Activated T-cell treated with anti-CD3 and anti-CD28 coated beads for 24 hours (primary cell): Measurements from ENCODE around the gene EXOC3.

ENCODE experiments used
- DNase-seq: peaks from one replicate; pipeline ENCODE4 v3.0.0-alpha.2; 2020; ENCODE audit warnings: low read depth

Gene EXOC3

DNA sequence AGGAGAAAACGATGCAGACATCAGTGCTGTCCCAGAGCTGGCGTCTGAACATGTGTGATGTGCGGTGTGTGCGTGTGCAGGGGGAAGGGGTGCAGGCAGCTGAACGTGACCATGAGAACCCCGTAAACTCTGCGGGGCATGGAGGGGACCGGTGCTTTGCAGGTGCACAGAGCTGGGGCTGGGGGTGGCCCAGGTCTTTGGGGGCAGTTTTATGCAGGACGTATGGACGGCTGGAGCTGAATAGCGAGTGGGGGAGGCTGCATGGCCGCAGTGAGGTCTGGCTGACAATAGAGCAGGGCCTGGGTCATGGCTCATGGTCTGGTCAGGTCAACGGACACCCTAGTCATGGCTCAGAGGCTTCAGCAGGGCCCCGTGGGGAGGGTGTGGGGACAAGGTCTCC is 3.3 kb upstream of the EXOC3 start:
- DNase-seq = no peak

DNA sequence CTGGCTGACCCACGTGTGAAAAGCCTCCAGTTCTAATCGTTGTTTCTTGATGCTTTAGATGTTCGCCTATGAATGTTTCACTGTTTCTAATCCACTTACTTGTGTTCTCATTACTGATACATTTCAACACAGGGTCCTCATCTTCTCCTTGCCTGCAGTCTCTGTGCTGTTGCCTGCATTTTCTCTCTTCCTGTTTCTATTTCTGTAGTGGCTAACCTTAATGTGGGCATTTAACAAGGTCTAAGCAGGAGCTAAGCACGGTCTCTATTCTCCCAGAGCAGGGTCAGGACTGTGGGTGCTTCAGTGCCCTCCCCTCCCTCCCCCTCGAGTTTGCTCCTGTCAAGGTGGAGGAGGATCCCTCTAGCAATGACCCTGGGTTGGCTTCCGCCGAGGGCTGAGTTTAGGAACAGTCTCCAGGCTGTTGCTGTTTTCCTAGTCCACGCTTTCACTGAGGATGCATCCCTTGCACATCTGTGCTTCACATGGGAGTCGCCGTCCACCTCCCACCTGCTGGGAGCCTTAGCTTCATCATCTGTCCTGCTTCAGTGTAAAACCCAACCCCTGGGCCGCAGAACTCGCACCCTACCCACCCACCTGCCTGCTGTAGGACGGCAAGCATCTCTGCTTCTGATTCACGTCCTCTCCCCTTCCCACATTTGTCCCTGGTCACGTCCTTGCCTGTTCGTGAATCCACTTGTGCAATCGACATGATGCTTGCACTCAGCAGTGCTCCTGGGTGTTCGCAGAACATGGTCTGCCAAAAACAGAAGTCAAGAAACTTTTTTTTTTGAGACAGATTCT is 2.4 kb upstream of the EXOC3 start:
- no peak for DNase-seq

DNA sequence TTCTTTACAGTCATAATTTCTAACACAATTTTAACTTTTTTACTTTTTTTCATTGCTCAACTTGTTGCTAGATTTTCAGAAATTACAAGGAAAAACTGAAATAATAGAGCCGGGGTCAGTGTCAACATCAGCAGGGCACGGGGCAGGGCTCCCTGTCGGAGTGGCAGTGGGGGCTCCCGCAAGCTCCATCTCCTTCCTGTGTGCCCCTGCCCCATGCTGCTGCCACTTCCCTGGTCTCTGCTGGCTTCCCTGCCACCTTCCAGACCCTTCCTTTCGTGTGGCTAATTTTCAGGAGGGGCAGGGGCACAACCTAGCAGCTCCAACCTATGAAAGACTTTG is 1.0 kb upstream of the EXOC3 start:
- no peak for DNase-seq

DNA sequence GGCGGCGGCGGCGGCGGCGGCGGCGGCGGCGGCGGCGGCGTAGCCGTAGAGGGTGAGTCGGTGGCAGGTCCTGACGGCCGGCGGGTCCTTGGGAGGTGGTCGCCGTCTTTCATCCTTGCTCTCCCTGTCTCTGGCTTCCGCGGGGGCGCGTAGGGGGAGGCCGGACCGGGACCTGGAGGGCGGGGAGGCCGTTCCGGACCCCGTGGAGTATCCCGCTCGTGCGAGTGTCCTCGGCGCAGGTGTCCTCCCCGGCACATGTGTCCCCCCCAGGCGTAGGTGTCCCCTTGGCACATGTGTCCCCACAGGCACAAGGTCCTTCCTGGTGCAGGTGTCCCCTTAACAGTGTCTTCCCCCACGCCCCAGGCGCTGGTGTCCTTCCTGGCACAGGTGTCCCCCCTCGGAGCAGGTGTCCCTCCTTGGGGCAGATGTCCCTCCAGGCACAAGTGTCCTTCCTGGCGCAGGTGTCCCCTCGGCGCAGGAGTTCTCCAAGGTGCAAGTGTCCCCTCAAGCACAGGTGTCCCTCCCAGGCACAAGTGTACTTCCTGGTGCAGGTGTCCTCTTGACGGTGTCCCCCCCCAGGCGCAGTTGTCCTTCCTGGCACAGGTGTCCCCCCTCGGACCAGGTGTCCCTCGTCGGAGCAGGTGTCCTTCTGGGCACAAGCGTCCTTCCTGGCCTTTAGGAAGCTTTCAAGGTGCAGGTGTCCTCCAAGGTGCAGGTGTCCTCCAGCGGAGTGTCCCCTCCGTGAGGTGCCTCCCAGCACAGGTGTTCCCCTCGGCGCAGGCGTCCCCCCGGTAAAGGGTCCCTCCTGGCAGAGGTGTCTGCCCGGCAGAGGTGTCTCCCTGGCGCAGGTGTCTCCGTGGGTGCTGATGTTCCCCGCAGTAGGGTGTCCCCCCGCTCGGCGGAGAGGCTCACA is 519 bp downstream of the EXOC3 start:
- DNase-seq = no peak

DNA sequence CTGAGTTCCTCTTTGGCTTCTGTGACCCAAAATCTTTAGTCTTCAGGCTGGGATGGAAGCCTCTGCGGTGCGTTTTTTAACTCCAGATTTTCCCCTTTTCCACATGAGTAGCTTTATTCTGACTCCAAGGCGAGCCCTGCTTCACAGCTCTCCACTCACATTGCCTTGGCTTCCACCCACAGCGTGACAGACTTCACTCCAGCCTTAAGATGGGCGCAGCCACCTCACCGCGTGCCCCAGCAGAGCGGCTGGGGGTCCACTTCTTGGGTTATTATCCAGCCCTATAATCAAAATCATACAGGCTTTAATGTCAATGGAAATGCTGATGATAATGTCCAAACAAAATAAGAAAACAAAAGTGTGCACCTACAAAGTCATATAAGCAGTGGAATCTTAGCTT is 1.2 kb downstream of the EXOC3 start:
- DNase-seq = no peak

DNA sequence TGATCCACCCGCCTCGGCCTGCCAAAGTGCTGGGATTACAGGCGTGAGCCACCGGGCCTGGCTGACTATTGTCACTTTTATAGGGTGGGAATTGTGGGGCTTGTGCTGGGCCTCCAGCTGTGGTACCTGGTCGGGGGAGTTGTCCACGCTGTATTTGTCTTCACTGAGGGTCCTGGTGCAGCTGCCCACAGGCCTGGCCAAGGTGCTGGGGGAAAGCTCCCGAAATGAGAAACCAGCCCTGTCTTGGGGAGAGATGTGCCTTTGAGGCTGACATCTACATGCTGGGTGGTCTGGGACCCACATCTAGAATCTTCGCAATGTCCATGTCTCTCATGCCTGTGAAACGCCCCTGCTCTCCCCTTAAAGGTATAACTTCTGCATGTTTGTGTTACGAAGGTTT is 2.6 kb downstream of the EXOC3 start:
- no peak for DNase-seq

DNA sequence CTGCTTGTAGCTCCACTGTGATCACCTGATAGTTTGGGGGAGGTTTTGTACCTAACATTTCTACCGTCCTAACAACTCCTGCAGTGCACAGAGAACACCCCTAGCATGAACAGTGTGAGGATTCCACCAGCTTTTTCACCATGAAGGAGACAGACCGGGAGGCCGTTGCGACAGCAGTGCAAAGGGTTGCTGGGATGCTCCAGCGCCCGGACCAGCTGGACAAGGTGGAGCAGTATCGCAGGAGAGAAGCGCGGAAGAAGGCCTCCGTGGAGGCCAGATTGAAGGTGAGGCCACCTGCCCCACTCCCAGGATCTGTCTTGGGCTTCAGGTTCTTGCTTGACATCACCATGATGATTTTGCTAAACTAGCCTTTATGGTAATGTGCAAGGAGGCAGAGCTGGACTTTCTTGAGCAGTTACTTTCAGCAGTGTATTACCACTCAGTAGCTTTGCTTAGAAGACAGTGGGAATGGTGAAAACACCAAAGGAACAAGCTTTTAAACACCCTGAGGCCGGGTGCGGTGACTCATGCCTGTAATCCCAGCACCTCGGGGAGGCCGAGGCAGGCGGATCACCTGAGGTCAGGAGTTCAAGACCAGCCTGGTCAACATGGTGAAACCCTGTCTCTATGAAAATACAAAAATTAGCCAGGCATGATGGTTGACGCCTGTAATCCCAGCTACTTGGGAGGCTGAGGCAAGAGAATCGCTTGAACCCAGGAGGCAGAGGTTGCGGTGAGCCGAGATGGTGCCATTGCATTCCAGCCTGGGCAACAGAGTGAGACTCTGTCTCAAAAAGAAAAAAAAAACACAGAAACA is 3.3 kb downstream of the EXOC3 start:
- DNase-seq = no peak

DNA sequence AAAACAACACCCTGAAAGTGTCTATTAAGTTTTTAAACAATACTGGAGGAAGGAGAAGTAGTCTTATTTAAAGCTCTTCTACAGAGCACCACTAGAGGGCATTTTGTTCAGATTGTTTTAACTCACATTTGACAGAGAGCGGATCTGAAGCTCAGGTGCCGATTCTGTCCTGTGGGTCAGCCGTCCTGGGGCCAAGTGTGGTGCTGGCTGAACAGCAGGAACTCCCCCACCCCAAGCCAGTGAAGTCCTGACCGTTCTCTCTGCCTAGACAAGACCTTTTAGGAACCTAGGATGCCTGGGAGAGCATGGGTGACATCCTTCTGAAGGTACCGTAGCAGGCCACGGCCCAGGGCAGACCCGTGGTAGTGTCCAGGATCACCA is 3.9 kb downstream of the EXOC3 start:
- no peak for DNase-seq

DNA sequence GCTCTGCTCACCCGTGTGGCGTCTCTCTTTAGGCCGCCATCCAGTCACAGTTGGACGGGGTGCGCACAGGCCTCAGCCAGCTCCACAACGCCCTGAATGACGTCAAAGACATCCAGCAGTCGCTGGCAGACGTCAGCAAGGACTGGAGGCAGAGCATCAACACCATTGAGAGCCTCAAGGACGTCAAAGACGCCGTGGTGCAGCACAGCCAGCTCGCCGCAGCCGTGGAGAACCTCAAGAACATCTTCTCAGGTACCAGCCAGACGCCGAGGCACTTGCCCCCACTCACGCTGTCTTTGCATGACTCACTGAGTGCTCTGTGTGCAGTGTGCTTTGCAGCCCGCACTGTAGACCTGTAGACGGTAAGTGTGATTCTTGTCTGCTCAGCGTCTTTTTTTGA is 4.5 kb downstream of the EXOC3 start:
- no peak for DNase-seq

DNA sequence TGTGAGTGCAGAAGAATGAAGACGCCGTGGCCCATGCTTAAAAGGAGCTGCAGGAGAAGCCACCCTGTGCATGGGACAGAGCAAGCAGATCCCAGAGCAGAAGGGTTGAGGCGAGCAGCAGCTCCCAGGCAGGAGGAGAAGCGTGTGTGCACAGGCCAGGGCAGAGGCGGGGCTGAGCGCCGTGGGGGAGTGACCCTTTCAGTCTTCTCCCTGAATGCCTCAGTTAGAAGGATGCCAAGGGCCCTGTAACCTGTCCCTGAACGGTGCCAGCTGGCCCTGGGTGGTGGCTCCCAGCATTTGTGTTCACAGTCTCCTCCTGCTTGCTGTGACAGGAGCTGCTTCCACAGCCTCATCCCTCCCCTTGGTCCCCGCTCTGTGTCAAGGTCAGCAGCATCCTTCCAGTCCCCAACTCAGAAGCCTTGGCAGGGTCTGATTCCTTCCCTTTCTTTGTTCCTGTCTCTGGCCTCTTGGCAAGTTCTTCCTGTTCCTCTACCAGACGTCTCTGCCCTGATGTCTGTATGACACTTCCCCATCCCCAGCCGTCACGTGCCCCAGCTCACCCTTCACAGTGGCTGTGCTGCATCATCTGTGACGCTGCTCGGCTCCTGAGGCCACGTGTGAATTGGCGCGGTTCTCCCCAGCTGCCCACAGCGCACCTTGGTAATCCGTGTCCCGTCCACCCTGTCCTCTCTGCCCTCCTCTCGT is 5.2 kb downstream of the EXOC3 start:
- DNase-seq = no peak

DNA sequence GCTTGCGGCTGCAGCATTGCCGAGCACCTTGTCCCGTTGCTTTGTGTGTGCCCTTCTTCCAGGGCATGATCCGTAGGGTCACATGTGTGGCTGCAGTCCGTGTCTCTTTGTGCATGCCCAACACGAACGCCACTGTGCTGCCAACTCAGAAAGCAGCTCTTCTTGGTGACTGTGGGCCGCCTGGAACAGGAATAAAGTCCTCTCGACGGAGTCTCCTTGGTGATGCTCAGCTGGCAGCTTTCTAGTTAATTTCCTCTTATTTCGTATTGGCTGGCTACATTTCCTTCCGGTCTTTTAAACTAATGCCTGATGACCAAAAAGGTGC is 5.8 kb downstream of the EXOC3 start:
- no peak for DNase-seq

DNA sequence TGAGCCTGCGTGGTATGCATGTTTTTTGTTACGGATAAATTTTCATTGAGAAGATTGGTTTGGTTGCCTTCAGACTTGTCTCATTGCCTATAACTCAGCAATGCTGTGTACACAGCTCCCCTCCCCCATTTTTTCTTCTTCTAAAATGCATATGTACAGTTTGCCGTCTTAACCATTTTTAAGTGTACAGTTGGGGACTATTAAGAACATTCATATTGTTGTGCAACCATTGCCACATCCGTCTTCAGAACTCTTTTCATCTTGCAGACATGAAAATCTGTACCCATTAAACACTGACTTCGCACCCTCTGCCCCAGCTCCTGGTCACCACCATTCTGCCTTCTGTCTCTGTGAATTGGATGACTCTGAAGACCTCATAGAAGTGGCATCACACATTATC is 6.2 kb downstream of the EXOC3 start:
- no peak for DNase-seq

DNA sequence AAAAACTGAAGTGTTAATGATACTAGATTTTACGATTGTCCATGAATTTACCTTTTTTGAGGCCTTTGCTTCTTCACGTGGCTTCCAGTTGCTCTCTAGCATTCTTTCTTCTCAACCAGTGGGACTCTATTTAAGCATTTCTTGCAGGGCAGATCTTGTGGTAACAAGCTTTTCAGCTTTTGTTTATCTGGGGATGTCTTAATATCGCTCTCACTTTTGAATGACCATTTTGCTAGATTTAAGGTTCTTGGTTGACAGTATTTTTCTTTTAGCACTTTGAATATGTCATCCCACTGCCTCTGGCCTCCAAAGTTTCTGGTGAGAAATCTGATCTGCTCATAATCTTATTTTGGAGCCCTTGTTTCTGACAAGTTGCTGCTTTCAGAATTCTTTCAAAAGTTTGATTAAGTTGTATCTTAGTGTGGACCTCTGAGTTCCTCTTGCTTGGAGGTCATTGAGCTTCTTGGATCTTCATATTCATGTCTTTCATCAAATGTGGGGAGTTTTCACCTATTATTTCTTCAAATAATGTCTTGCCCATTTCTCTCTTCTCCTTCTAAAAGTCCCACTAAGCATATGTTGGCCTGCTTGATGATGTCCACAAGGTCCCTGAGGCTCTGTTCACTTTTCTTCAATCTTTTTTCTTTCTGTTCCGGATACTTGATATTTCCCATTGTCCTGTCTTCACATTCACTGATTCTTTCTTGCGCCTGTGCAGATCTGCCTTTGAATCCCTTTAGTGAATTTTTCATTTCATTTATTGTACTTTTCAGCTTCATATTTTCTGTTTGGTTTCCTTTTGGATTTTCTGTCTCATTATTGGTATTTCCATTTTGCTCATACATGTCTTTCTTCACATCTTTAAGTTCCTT is 8.8 kb downstream of the EXOC3 start:
- DNase-seq = no peak

DNA sequence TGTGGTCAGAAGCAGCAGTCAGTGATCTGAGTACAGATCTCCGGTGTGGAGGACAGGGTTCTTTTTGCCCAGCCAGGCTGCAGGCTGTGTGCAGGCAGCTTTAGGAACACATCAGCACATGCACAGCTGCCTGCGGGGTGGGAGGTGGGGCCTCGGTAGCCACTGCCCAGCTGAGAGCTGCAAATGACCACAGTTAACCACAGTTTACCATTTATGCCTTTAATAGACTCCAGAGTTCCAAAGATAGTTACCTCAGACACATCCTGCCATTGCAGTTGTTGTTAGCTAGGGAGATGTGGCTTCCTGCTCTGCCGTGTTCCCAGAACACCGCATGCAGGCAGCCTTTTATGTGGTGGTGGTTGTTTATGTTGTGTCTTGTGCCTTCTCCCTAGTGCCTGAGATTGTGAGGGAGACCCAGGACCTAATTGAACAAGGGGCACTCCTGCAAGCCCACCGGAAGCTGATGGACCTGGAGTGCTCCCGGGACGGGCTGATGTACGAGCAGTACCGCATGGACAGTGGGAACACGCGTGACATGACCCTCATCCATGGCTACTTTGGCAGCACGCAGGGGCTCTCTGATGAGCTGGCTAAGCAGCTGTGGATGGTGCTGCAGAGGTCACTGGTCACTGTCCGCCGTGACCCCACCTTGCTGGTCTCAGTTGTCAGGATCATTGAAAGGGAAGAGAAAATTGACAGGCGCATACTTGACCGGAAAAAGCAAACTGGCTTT is 10.2 kb downstream of the EXOC3 start:
- no peak for DNase-seq

DNA sequence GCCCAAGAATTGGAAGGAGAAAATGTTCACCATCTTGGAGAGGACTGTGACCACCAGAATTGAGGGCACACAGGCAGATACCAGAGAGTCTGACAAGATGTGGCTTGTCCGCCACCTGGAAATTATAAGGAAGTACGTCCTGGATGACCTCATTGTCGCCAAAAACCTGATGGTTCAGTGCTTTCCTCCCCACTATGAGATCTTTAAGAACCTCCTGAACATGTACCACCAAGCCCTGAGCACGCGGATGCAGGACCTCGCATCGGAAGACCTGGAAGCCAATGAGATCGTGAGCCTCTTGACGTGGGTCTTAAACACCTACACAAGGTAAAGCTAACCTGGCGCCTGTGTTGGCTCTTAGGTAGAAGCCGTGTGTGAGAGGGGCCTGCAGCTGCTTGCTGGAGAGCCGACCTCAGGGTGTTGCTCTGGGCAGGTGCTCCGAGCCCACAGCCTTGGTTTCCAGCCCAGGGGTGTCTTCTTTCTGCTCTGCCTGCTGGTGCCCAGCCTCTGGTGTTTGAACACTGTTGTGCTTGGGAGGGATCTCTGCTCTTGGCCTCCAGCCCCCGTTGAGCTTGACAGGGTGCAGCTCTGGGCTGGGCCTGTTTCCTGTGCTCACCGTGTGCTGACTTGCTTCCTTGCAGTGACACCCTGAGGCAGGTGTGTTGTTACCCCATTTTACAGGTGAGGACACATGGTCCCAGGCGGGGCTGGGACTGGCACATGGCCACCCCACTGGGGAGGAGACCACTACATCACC is 10.9 kb downstream of the EXOC3 start:
- DNase-seq = no peak

DNA sequence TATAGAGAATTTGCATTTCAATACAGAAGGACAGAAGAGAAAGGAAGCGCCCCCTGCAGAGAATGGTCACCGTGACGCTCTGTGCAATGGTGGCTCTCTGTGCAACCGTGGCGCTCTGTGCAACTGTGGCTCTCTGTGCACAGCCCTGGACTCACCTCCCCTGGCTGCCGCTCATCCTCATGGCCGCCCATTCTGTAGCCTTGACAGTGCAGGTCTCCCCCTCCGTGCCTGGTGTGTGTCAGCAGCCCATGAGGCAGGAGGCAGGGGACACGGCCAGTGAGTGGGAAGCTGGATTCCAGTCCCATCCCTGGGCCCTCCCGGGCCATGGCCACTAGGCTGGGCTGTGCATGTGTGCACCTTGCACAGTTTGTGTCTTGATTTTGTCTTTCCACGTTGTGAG is 12.0 kb downstream of the EXOC3 start:
- no peak for DNase-seq

DNA sequence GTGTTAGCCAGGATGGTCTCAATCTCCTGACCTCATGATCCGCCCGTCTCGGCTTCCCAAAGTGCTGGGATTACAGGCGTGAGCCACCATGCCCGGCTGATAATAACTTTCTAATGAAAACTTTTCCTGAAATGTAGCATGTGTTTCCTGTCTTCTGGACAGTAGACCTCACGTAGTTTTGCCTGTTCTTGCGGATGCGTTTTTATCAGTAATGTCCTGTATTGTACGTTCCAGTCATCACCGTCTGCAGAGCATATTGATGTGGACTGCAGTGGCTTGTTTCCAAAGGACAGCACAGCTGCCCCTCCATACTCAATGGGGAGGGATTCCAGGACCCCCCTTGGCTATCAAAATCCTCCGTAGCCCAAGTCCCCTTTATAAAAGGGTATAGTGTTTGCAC is 12.8 kb downstream of the EXOC3 start:
- DNase-seq = no peak

DNA sequence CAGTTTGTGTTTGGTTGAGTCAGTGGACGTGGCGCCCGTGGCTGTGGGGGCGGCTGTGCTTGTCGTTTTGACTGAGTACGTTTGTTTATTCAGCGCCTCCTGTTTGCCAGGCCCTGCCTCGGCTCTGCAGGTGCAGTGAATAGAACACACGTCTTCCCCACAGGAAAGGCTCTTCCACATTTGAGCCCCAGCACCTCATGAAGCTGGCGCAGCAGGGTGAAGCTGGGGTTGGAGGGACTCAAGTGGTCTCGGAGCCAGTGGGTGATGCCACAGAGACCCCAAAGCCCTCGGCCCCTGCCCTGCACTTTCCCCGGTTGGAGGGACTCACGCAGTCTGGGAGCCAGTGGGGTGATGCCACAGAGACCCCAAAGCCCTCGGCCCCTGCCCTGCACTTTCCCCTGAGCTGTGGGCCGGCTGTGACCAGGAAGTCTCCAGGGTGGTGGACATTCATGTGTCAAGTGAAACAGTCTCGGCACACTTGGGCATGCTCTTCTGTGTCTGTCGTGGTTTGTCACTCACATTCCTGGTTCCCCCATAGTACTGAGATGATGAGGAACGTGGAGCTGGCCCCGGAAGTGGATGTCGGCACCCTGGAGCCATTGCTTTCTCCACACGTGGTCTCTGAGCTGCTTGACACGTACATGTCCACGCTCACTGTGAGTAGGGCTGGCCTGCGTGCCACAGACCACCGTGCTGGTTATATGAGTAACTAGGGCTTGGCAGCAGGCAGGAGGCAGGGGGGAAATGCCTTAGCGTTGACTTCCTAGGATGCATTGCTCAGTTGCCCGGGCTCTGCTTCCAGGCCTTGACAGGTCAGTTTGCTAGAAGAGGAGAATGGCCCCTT is 13.6 kb downstream of the EXOC3 start:
- no peak for DNase-seq
